Osteocyte (in vitro differentiated cells): Measurements from ENCODE around the gene MTA1. TPM values are rescaled to one million over a fixed set of nuclear protein-coding genes. Genes with fewer than 3 reads are reported as not detected.

Source experiments
- DNase-seq: peaks from one replicate; pipeline ENCODE4 v3.0.0; 2021; ENCODE audit warnings: mixed read lengths; ENCODE audit not compliant: unreplicated experiment; ENCODE audit errors: extremely low spot score
- H3K27ac Mint-ChIP-seq: one replicate; pipeline ENCODE4 v1.8.0; 2021; ENCODE audit warnings: mild to moderate bottlenecking, mixed read lengths; ENCODE audit not compliant: unreplicated experiment
- H3K27me3 Mint-ChIP-seq: one replicate; pipeline ENCODE4 v1.8.0; 2021; ENCODE audit warnings: mixed read lengths; ENCODE audit not compliant: unreplicated experiment
- H3K36me3 Mint-ChIP-seq: one replicate; pipeline ENCODE4 v1.8.0; 2021; ENCODE audit warnings: mixed read lengths; ENCODE audit not compliant: unreplicated experiment
- H3K4me1 Mint-ChIP-seq: one replicate; pipeline ENCODE4 v1.8.0; 2021; ENCODE audit warnings: mixed read lengths; ENCODE audit not compliant: unreplicated experiment
- H3K4me3 Mint-ChIP-seq: one replicate; pipeline ENCODE4 v1.8.0; 2021; ENCODE audit warnings: mild to moderate bottlenecking, moderate library complexity, mixed read lengths; ENCODE audit not compliant: unreplicated experiment
- H3K9me3 Mint-ChIP-seq: one replicate; pipeline ENCODE4 v1.8.0; 2021; ENCODE audit warnings: mixed read lengths; ENCODE audit not compliant: unreplicated experiment
- CTCF ChIP-seq: fragments of 200-600 bp; sonication (generic); IDR thresholded peaks from 2 replicates; pipeline ENCODE4 v1.5.0; 2021; ENCODE audit warnings: antibody characterized with exemption, mild to moderate bottlenecking, moderate library complexity
- total RNA-seq: library from RNA; stranded (reverse); gene quantifications from 2 replicates; pipeline ENCODE4 v1.2.1, GENCODE V29; 2021

The MTA1 gene
- total RNA-seq, 1 donor from 2014 or later, result 132 TPM

- H3K36me3 Mint-ChIP-seq, result no peaks in the 10 kb centered on the region
- TF ChIP-seq CTCF, result no peak
- peaks cover 12% of the 10 kb centered on the region for H3K4me1 Mint-ChIP-seq
- DNase-seq, result no peak
- H3K4me3 Mint-ChIP-seq, result no peak overlapping the region
- H3K27me3 Mint-ChIP-seq, result peaks cover 6% of the 10 kb centered on the region
- H3K9me3 Mint-ChIP-seq, result peaks cover 10% of the 10 kb centered on the region
- no peak overlapping the region for H3K27ac Mint-ChIP-seq
Observed at GRCh38 chr14:105409364-105409763, 10.3 kb upstream of the MTA1 start.

- Mint-ChIP-seq H3K36me3 (no peaks in the 10 kb centered on the region), H3K9me3 (no peaks in the 10 kb centered on the region), H3K27ac (no peak overlapping the region), H3K4me3 (peak overlapping the region; percentile 60), H3K27me3 (peaks cover 6% of the 10 kb centered on the region), H3K4me1 (peaks cover 18% of the 10 kb centered on the region)
- DNase-seq, result no peak
- TF ChIP-seq CTCF, result no peak
Observed at GRCh38 chr14:105410642-105411016, 9.0 kb upstream of the MTA1 start.

GRCh38 chr14:105411017-105411941 is 8.3 kb upstream of the MTA1 start:
- Mint-ChIP-seq H3K36me3 (no peaks in the 10 kb centered on the region), H3K27ac (no peak overlapping the region), H3K4me1 (peaks cover 22% of the 10 kb centered on the region), H3K27me3 (peaks cover 6% of the 10 kb centered on the region), H3K4me3 (peak overlapping the region; percentile 60), H3K9me3 (no peaks in the 10 kb centered on the region)
- TF ChIP-seq CTCF, result no peak
- no peak for DNase-seq

GRCh38 chr14:105411985-105412770 is 7.4 kb upstream of the MTA1 start:
- Mint-ChIP-seq H3K9me3 (no peaks in the 10 kb centered on the region), H3K4me1 (peaks cover 22% of the 10 kb centered on the region), H3K27me3 (peaks cover 6% of the 10 kb centered on the region), H3K27ac (no peak overlapping the region), H3K36me3 (no peaks in the 10 kb centered on the region), H3K4me3 (no peak overlapping the region)
- no peak for TF ChIP-seq CTCF
- DNase-seq, result no peak
